Stimulated activated CD4-positive, alpha-beta T cell treated with anti-CD3 and anti-CD28 coated beads, Interleukin-1b, Interleukin-23, amount 100 ng/mL, for 48 hours (primary cell): Measurements from ENCODE around the gene PREX1.

ENCODE experiments used
- DNase-seq: peaks from one replicate; pipeline ENCODE4 v3.0.0-alpha.2; 2020

Gene PREX1

DNA sequence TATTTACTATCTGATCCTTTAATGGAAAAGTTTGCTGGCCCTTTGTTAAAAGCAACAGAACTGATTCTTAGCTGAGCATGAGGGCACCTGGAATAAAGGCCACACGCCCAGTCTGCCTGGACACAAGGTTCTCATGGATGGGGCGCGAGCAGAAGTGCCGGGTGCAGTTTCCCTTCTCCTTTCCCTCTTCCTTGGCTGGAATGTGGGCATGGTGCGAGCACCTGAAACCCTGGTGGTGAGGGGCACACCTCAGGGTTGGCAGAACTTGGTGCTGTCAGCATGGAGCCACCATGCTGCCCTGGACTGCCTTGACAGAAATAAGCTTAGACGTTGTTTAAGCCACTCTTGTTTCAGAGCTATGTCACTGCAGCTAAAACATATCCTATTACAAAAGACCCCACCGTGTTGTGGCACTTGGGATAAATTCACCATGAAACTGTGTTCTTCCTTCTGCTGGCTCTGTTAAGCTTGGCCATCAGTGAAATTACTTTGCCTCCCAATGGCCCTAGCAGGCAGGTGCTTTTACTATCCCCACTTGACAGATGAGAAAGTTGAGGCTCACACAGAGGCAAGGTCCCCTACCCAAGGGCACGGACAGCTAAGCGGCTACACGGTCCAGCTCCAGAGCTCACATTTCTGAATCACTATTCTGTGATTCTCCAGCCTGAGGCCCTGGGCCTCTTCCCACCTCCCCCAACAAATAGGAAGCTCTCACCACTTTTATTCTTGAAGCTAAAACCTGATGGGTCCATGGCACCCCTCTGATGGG, 115.9 kb downstream of the PREX1 start:
- DNase-seq: no peak

DNA sequence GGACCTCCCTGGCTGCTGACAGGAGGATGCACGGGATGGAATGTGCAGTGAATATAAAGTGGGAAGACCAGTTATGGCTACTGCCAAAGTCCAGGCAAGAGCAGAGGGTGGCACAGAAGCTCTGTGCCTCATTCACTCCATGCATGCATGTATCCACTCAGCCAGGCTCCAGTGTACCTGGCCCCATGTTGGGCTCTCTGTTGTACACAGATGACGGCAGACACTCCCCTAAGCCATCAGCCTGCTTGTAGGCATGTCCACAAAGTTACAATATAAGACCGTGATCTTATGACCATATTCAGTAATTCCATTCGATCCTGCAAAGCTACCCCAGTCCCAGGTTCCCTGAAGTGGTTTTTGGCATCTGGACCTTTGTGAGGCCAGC, 116.8 kb downstream of the PREX1 start:
- DNase-seq: no peak

DNA sequence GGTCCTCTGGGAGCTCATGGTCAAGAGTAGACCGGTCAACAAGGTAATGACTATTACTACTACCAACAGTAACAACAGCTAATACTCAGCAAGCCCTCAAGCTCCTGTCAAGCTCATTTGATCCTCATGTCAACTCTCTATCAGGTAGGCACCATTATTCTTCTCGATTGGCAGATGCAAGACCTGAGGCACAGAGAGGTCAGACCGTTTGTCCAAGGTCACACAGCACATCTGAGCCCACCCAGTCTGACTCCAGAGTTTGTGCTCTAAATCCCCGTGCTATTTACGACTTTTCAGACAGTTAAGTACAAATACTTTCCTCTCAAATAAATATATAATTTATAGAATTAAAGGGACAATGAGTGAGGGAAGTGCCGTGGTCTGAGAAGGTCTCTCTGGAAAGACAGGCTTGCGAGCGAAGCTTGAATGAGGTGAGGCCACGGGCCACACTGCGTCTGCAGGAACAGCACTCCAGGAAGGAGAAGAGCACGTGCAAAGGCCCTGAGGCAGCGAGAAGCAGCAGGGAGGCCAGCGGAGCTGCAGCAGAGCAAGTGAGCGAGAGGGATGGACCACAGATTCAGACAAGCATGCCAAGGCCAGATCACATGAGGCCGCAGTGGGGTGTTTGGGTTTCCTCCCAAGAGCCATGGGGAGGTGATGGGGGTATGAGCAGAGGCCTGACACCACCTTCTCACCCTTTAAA, 117.3 kb downstream of the PREX1 start:
- no peak for DNase-seq

DNA sequence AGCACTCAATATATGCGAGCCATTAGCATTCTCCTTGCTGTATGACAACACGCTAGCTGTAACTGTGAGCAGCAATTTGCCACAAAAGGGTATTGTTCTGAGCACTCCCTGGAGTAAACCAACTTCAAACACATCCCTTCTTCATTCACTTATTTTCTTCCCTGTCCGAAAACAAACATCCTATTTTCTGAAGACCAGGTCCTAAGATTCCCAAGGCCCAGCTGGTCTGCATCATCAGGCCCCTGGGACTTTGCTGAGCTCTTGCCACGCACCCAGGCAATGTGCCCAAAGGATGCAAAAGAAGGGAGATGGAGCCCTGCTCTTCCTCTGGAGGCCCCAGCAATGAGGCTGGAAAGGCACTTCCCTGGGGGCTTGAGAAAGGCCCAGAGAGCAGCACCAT, 118.1 kb downstream of the PREX1 start:
- no peak for DNase-seq

DNA sequence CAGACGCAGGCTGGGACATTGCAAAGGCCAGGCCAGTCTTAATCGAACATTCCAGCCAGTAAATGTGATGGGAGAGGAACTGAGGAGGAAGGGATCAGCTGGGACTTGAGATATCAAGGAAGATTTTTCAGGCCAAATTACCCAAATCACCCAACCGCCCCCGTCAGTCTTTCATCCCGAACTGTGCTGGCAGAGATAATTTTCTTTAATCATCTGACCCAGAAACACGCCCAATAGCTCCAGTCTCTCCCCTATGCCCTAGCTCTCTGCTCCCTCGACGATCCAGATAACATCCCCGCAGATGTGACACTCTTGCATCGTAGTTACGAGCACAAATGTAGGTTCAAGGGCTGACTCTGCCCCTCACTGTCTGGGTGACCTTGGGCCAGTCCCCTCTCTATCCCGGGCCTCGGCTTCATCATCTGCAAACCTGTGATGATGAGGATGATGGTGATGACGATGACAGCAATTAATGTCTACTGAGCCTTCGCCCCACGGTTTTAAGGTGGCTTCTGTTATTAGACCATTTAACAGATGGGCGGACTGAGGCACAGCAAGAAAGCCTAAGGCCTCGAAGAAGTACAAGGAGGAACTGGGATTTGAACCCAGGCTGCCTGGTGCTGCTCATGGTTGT, 118.6 kb downstream of the PREX1 start:
- DNase-seq: no peak

DNA sequence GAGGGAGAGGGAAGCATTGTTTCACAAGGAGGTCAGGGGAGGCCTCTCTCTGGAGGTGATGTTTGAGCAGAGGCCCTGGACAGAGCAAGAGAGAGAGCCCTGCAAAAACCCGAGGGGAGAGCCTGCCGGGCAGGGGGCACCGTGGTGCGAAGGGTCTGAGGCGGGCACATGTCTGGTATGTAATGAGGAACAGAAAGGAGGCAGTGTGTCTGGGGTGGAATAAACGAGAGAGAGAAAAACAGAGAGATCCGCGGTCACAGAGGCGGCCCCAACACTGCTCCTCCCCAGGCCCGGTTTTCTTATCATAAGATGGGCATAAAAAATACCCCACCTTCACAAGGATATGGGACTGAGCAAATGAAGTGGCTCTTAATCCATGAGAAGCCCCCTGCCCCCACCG, 119.2 kb downstream of the PREX1 start:
- DNase-seq: no peak

DNA sequence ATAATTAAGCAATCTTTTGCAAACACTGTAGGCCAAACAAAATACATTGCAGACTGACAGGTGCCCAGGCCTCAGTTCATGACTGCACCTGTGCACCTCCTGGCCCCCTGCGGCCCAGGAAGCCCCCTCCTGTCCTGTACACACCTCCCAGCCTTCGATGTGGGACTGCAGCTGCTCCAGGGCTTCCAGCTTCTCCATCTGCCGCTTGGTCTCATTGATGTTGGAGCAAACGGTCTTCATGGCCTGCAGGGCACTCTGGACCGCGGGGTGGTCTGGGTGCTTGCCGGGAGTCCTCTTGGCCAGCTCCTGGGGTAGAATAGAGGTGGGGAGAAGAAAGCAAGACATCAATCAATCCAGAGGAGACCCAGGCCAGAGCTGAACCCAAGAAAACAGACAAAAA, 119.7 kb downstream of the PREX1 start:
- no peak for DNase-seq

DNA sequence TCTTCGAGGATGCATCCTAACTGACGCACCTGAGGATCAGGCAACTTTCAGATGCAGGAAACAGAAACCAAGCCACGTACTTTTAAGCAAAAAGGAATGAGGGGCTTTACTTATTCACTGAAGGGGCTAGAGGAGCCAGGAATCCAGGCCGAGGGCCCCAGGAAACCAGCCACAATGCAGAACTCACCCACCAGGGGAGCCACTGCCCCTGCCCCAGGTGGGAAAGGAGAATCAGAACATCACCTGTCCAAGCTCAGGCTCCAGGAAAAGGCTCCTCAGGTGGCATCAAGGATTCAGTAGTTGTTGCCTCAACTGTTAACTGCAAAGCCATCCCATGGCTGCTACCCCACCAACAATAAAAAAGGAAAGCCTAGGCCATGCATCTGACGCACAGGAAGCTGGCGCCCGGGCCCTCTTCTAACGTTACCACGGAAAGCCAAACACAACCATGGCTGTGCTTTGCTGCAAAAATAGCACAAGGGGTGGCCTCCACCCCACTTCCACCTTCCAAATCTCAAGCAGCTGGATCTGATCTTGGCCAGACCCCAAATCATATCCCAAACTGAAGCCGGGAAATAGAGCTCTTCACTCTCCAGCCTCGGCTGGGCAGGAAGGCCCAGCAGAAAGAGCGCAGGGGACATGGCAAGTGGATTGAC, 121.0 kb downstream of the PREX1 start:
- DNase-seq: no peak

DNA sequence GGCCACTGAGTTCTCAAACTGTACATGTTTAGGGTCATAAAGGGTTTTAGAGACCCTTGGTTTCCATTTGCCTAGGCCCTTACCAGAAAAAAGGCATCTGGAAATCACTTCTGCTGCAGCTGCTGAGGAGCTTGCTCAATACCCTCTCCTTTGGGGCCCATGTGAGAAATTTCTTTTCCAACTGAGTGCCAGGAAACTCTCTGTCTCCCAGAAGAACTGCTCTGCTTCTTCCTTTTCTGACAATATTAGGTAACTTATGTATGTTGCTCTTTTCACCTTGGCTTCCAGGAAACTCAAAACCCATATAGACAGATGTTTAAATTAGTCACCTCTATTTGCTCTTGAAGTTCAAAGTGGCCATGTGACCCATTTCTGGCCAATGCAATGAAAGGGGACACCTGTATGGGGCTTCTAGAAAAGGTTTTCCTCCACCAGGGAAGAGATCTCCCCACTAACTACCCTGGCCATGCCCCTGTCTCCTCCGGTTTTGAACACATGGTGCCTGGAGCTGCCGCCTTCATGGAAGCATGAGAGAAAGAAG, 121.6 kb downstream of the PREX1 start:
- DNase-seq: no peak

DNA sequence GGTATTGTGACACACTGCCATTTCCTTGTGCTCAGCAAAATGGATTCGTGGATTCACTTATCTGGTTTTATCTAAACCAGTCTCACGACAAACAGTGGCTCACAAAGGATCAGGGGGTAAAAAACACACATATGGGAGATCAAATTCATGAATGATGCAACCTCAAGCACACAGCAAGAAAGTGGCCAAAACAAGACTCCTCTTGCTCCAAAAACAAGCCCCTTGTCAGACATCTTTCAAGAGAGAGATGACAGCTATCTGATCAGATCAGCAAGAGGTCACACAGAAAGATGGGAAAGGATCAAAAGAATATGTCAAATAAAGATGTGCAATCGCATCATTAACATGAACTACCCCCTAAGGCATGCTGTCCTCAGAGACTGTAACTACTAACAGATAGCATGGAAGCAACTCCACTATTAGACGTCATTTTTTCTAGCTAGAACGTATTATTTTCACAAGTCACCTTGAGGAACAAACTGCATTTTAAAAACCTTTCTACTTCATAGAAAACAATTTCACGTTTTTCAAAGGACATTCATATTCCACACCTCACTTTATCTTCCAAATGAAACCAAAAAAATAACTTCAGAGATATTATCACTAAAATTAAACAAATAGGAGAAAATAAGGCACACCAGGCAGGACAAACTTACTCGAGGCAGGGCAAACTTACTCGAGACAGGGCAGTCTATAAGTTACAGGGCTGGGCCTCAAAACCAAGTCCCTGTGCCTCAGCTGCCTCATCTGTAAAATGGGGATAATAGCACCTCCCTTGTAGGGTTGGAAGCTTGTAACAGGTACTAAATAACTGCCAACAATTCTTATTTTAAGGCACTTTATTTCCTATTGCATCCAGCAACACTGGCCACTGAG, 122.3 kb downstream of the PREX1 start:
- no peak for DNase-seq

DNA sequence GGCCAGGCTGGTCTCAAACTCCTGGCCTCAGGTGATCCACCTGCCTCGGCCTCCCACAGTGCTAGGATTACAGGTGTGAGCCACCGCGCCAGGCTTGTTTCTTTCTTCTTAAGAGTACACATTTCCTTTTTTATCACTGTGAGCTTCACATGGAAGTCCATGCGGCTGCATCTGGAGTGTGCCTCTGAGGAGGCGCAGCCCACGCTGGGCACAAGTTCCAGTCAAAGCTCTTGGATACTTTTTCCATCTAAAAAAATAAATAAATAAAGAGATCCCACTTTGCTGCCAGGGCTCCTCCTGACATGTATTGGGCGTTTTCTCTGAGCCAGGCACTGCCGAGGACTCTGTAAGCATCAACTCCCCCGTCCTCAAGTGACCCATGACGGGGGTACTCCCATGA, 123.0 kb downstream of the PREX1 start:
- no peak for DNase-seq

DNA sequence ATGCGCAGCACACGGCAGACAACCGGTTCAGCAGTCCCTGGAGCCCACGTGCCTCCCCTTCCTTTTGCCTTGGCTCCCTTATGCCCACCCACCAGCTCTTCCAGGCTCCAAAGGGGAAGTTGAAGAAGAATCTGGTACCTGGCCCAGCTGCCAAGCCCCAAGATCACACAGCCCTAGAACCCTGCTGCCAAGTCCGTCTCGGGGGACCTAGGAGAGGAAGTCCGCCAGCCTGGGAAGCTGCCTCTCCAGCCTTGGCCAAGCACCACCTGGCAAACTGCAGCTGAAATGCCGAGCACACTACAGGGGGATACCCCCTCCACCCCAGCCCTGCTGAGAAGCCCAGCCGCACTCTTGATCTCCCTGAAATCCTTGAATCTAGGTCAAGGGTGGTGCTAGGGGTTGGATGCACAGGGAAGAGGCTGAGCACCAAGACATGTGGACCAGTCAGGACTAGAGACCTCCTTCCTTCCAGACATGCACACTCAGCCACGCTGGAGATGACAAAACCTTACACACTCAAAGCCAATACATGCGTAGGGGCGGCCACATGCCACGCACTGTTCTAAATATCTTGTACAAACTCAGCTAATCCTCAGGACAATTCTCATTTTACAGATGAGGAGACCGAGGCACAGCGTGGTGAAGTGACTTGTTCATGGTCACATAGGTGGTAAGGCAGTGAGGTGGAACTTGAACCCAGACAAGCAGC, 124.1 kb downstream of the PREX1 start:
- no peak for DNase-seq

DNA sequence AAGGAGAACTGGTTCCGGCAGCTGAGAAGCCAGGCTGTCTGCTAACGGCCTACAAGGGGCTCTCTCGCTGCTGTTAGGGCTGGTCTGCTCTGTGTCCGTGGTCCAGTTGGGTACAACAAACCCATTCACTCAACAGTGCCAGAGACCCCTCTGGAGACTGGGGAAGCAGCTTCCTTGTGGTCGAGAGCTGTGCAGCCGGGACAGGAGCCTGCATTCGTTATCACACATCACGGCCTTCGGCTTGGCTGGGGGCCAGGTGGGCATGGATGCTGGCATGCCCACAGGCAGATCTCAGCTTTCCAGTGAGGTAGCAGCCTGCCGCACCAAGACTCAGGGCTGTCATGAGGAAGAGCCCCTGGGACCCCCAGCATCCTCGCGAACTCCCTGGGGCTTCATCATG, 124.7 kb downstream of the PREX1 start:
- no peak for DNase-seq

DNA sequence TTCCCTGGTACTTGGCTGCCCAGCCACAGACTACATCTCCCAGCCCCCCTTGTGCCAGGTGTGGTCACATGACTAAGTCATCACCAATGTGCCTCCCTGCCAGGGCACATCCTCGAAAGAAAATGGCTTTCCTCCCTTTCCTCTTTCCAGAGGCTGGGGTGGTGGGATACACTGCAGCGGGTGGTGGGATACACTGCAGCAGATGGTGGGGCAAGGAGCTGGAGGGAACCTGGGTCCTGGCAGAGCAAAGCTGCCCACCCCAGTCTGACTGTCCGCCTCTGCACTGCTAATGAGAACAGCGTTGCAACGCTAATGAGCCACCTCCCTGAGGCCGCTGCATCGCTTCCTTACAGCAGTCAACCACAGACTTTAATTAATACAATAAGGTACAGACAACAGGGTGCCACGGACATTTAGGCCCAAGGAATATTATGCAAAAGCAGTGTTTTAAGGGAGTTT, 125.3 kb downstream of the PREX1 start:
- DNase-seq: no peak

DNA sequence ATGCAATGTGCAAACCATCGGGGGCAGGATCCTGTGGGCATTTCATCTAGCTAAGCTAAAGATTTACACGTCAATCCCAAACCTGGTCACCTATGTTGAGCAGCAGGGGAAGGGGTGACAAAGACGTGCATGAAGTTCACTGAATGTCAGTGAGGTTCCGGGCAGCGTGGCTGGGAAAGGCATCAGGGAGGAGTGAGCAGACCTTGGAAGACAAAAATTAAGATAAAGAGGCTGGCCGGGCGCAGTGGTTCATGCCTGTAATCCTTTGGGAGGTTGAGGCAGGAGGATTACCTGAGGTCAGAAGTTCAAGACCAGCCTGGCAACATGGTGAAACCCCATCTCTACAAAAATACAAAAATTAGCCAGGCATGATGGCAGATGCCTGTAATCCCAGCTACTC, 126.1 kb downstream of the PREX1 start:
- DNase-seq: no peak

DNA sequence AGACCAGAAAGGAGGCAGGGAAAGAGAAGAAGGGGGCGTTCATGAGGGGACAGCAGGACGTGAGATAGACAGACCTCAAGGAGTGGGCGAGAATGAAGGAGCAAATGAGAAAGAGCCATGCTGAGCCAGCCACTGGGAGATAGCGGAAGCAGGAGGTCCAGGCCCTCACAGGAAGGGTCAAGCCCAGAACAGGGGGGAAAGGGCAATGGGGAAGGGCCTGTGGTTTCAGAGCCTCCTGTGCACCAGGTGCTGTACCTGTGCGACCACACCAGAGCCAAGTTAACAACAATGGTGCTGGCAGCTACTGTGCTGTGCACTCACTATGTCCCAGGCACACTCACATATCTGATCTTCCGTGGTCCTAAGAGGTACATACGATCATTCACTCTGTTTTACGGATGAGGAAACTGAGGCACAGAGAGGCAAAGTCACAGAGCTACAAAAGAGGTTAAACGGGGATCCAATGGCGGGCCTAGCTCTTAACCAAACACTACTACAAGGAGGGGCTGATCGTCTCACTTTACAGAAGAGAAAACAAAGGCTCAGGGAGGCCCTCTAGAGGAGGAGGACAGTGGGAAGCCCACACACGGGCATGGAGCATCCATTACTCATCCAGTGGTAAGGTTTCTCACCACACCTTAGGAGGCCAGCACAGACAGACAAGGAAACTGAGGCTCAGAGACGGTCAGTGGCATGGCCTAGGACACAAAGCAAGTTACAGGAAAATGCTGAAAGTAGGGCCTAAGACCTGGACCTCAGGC, 129.1 kb downstream of the PREX1 start:
- no peak for DNase-seq

DNA sequence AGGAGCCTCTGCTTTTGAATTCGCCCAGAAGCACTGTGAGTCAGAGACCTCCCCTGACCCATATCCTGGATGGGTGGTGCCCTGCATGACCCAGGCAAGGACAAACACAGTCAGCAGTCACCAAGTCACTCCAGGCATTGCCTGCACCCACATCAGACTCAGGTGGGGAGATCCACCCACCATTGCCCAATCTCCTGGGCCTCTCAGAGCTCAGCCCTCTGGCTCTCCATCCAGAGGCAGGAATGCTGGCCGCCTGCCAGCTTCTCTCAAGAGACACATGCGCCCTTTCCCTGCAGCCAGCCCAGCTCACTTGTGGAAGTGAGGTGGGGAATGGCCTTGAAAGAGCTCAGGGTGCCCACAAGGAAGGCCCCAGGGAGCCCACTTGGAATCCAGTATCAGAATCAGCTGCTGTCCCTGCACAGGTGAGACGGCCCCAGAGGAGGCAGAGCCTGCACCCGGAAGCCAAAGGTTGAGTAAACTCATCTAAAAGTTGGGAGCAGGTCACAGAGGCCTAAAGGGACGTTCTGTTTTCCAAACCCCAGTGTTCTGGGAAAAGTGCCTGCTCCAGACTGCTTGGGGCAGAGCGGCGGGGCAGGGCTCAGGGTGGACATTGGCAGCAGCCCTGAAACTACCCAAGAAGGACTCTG, 129.8 kb downstream of the PREX1 start:
- peak; percentile 8 for DNase-seq

DNA sequence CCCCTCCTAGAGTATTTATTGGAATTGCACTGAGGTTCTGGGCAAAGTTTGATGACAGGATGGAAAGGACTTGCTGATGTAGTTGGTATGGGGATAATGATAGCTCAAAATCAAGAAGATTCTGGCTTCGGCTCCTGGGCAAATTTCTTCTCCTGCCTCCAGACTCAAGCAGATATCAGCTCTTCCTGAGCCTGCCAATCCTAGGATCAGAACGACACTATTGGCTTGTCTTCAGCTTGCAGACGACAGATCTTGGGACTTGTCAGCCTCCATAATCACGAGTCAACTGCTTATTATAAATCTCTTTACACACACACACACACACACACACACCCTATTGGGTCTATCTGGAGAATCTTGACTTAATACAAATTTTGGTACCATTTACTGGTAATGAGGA, 131.1 kb downstream of the PREX1 start:
- DNase-seq: no peak

DNA sequence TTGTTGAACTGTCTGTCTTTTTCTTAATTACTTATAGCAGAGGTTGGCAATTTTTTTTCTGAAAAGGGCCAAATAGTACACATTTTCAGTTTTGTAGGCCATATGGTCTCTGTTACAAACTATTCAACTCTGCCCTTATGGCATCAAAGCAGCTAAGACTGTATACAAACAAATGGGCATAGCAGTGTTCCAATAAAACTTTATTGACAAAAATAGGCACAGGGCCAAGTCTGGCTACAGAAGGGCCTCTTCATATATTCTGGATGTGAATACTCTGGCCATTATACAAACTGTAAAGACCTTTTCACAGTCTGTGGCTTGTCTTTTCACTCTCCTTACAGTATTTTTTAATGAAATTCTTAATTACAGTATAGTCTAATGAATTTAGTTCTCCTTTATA, 132.1 kb downstream of the PREX1 start:
- DNase-seq: no peak

DNA sequence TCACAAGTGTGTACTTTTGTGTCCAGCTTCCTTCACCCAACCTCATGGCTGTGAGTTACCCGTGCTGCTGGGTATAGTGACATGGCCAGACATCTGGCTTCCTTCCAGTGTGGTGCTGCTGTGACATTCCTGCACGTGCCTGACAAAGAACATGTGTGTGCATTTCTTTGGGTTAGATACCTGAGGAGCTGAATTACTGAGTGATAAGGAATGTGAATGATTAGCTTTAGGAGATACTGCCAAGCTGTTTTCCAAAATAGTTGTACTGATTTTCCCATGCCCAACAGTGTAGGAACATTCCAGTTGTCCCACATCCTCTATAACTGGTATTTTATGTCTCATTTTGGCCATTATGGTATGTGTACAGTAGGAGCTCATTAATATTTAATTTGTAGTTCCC, 132.5 kb downstream of the PREX1 start:
- DNase-seq: no peak
